ENCODE data around the gene MYBPC2. TPM values are rescaled to one million over a fixed set of nuclear protein-coding genes. Genes with fewer than 3 reads are reported as not detected.
A peak's percentile ranks its signal among the peaks of the same experiment; 100 is the strongest.

The MYBPC2 gene
- total RNA-seq, 1 experiment from 2014 or later, result not detected

DNA sequence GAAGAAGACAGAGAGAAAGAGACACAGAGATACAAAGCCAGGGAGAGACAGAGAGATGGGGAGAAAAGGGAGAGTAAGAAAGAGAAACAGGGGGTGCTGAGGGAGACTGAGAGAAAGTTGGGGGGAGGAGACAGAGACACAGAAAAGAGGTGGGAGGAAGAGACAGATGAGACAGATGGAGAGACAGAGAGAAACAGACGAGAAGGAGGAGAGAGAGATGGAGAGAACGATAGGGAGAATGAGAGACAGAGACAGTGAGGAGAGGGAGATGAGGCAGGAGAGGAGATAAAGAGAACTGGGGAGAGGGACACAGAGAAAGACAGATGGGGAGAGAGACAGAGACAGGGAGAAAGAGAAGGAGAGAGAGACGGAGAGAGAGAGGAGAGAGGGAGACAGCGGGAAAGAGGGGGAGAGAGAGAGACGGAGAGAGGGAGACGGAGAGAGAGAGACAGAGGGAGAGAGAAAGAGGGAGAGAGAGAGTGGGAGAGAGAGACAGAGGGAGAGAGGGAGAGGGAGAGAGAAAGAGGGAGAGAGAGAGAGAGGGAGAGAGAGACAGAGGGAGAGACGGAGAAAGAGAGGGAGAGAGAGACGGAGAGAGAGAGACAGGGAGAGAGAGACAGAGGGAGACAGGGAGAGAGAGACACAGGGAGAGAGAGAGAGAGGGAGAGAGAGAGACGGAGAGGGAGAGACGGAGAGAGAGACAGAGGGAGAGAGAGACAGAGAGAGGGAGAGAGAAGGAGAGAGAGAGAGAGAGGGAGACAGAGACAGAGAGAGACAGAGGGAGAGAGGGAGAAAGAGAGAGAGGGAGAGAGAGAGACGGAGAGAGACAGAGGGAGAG, 65.7 kb downstream of the MYBPC2 start:
- Histone ChIP-seq H3K9ac (ENCODE audit: low read length) (no peak overlapping the region), H4K20me1 (ENCODE audit: low read length) (no peaks in the 10 kb centered on the region), H3K4me1 (ENCODE audit: insufficient read depth, low read length) (no peaks in the 10 kb centered on the region), H3K36me3 (ENCODE audit: low read depth, low read length) (no peaks in the 10 kb centered on the region), H3K27ac (ENCODE audit: low read length) (no peak overlapping the region), H3K4me2 (ENCODE audit: low read length) (no peak overlapping the region), H3K9me3 (ENCODE audit: low read length) (no peaks in the 10 kb centered on the region), H3F3A (ENCODE audit: low read length, unreplicated experiment) (no peaks in the 10 kb centered on the region), H3K79me2 (ENCODE audit: low read length) (no peaks in the 10 kb centered on the region), H3K9me2 (replicated peaks; ENCODE audit: low read length) (no peaks in the 10 kb centered on the region), H2AFZ (ENCODE audit: low read length) (no peak overlapping the region), H3K27me3 (ENCODE audit: low read length) (no peaks in the 10 kb centered on the region), H3K4me3 (ENCODE audit: low read length) (no peak overlapping the region)
- no peak for DNase-seq
- CTCF ChIA-PET, result no interaction called here
- no TSS peak for BruUV-seq (replicated peaks)
- ATAC-seq, result no peak
- intact Hi-C loops (cut with micrococcal nuclease), result no loop called here
- POLR2A ChIA-PET (ENCODE audit: unreplicated experiment), result no interaction called here
- TF ChIP-seq EZH2phosphoT487 (IDR thresholded peaks at IDR 0.05; ENCODE audit: borderline replicate concordance, low read length) (no peak), EZH2 (IDR thresholded peaks at IDR 0.05; ENCODE audit: low read length, unreplicated experiment) (no peak), CTCF (conservative IDR thresholded peaks at IDR 0.05; ENCODE audit: low read depth, low read length) (no peak)

DNA sequence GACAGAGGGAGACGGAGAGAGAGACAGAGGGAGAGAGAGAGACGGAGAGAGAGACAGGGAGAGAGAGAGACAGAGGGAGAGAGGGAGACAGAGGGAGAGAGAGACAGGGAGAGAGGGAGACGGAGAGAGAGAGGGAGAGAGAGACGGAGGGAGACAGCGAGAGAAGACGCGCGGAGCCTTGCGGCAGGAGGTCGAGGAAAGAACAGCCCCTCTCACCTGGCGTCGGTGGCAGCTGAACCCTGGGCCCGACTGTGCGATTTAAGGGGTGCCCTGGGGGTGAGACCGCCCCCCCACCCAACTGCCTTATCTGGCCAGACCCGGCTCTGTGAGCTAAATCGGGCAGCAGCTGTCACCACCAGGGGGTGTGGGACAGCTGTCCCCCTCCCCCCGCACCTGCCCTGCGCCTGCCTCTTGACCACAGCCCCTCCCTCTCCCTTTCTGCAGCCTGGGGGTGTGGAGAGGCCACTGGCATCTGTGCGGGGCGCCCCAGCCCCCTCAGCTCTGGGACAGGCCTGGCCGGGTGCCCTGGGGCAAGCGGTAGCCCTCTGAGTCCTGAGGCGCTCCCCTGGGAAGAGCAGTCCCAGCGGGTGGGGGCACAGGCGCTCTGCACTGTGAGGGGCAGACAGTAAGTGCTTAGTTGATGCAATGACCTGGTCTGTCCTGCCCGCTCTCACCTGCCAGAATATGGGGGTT, 67.5 kb downstream of the MYBPC2 start:
- TF ChIP-seq EZH2 (IDR thresholded peaks at IDR 0.05; ENCODE audit: low read length, unreplicated experiment) (no peak), CTCF (conservative IDR thresholded peaks at IDR 0.05; ENCODE audit: low read depth, low read length) (peak; percentile 41; the same call in 1 of the 2 replicates)
- CTCF ChIA-PET, result no interaction called here
- no peaks in the 10 kb centered on the region for H3K4me1 ChIP-seq (ENCODE audit: insufficient read depth, low read length)
- H3K9me2 ChIP-seq (replicated peaks; ENCODE audit: low read length), result no peaks in the 10 kb centered on the region
- H3K4me2 ChIP-seq (ENCODE audit: low read length), result no peak overlapping the region
- no peaks in the 10 kb centered on the region for H3K79me2 ChIP-seq (ENCODE audit: low read length)
- H3K4me3 ChIP-seq (ENCODE audit: low read length), result no peak overlapping the region
- no peak overlapping the region for H3K27ac ChIP-seq (ENCODE audit: low read length)
- no peaks in the 10 kb centered on the region for H3F3A ChIP-seq (ENCODE audit: low read length, unreplicated experiment)
- no peak for DNase-seq
- no peaks in the 10 kb centered on the region for H3K27me3 ChIP-seq (ENCODE audit: low read length)
- intact Hi-C loops (cut with micrococcal nuclease), result no loop called here
- H4K20me1 ChIP-seq (ENCODE audit: low read length), result no peaks in the 10 kb centered on the region
- ATAC-seq, result peak; percentile 45
- no TSS peak for BruUV-seq (replicated peaks)
- POLR2A ChIA-PET (ENCODE audit: unreplicated experiment), result no interaction called here
- H3K9me3 ChIP-seq (ENCODE audit: low read length), result no peaks in the 10 kb centered on the region
- no peak overlapping the region for H2AFZ ChIP-seq (ENCODE audit: low read length)
- no peak overlapping the region for H3K9ac ChIP-seq (ENCODE audit: low read length)
- no peaks in the 10 kb centered on the region for H3K36me3 ChIP-seq (ENCODE audit: low read depth, low read length)

GRCh38 chr19:50500753-50501151, 68.1 kb downstream of the MYBPC2 start:
- no peaks in the 10 kb centered on the region for H3K9me3 ChIP-seq (ENCODE audit: low read length)
- H3K9me2 ChIP-seq (replicated peaks; ENCODE audit: low read length), result no peaks in the 10 kb centered on the region
- H3K36me3 ChIP-seq (ENCODE audit: low read depth, low read length), result no peaks in the 10 kb centered on the region
- no peak overlapping the region for H3K4me2 ChIP-seq (ENCODE audit: low read length)
- H3K27ac ChIP-seq (ENCODE audit: low read length), result no peak overlapping the region
- H4K20me1 ChIP-seq (ENCODE audit: low read length), result no peaks in the 10 kb centered on the region
- ChIA-PET CTCF (no interaction called here), POLR2A (ENCODE audit: unreplicated experiment) (no interaction called here)
- H3K4me3 ChIP-seq (ENCODE audit: low read length), result no peak overlapping the region
- no peak for DNase-seq
- no peaks in the 10 kb centered on the region for H3K27me3 ChIP-seq (ENCODE audit: low read length)
- no peaks in the 10 kb centered on the region for H3K4me1 ChIP-seq (ENCODE audit: insufficient read depth, low read length)
- no peak overlapping the region for H2AFZ ChIP-seq (ENCODE audit: low read length)
- H3K9ac ChIP-seq (ENCODE audit: low read length), result no peak overlapping the region
- BruUV-seq (replicated peaks), result no TSS peak
- no peak for TF ChIP-seq EZH2phosphoT487 (IDR thresholded peaks at IDR 0.05; ENCODE audit: borderline replicate concordance, low read length)
- TF ChIP-seq EZH2 (IDR thresholded peaks at IDR 0.05; ENCODE audit: low read length, unreplicated experiment), result no peak
- TF ChIP-seq CTCF (conservative IDR thresholded peaks at IDR 0.05; ENCODE audit: low read depth, low read length), result no peak
- intact Hi-C loops (cut with micrococcal nuclease), result no loop called here
- no peaks in the 10 kb centered on the region for H3K79me2 ChIP-seq (ENCODE audit: low read length)
- ATAC-seq, result no peak; the same call in 1 of the 2 replicates
- H3F3A ChIP-seq (ENCODE audit: low read length, unreplicated experiment), result no peaks in the 10 kb centered on the region
